Measurements from ENCODE around the gene HBG1. TPM values are rescaled to one million over a fixed set of nuclear protein-coding genes. Genes with fewer than 3 reads are reported as not detected.

HBG1 gene
- polyA plus RNA-seq, 3 donors: not detected

DNA sequence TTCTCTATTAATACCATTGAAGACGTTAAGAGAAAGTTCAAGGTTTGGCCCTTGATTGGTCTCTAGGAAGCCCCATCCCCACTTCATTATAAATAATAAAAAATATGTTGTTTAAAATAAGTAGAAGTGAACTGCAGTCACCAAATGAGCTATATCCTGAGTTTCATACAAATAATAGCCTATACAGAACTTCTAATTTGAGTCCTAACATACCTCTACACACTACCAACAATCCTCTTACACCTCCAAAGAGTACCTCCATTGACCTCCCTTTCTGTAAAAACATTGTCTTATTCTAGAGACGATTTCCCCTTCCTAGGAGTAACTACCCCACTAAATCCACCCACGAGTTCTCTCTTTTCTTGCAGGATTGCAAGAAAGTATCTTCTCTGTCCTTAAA is 8.2 kb downstream of the HBG1 start:
- Mint-ChIP-seq H3K4me1 (no peaks in the 10 kb centered on the region), H3K9me3 (peaks cover 0 to 2% (median 0%) of the 10 kb centered on the region in 7 donors), H3K36me3 (no peaks in the 10 kb centered on the region), H3K27me3 (ENCODE audit: low read depth in 3 of 3) (peaks cover 0 to 2% (median 0%) of the 10 kb centered on the region in 3 donors), H3K27ac (no peak overlapping the region), H3K4me3 (no peak overlapping the region)
- Histone ChIP-seq H4K20me1 (ENCODE audit: insufficient read depth, low read length) (no peaks in the 10 kb centered on the region), H3K9ac (ENCODE audit: insufficient read depth, low read length, poor library complexity, severe bottlenecking) (no peak overlapping the region), H3K27me3 (ENCODE audit: control insufficient read depth in 2 of 2, insufficient read depth in 2 of 2, low read length in 2 of 2) (no peaks in the 10 kb centered on the region), H3K4me3 (replicated peaks in 1 of 3; ENCODE audit: low read depth in 2 of 3, low read length in 3 of 3) (no peak overlapping the region), H3K4me1 (ENCODE audit: control insufficient read depth in 1 of 2, insufficient read depth in 2 of 2, low read length in 2 of 2) (no peaks in the 10 kb centered on the region), H3K36me3 (replicated peaks in 1 of 2; ENCODE audit: control insufficient read depth in 1 of 2, insufficient read depth in 2 of 2, low read length in 2 of 2) (no peaks in the 10 kb centered on the region), H3K4me2 (replicated peaks; ENCODE audit: extremely low read depth, low read length, poor library complexity, severe bottlenecking) (no peak overlapping the region), H2AFZ (ENCODE audit: insufficient read depth, low read depth, low read length, poor library complexity, severe bottlenecking) (no peak overlapping the region), H3K27ac (ENCODE audit: low read depth in 1 of 2, low read length in 2 of 2) (no peak overlapping the region), H3K9me3 (replicated peaks in 1 of 2; ENCODE audit: control insufficient read depth in 1 of 2, insufficient read depth in 1 of 2, low read length in 2 of 2) (no peaks in the 10 kb centered on the region), H3K79me2 (ENCODE audit: insufficient read depth, low read length) (no peaks in the 10 kb centered on the region)
- TF ChIP-seq, protein P1, sequence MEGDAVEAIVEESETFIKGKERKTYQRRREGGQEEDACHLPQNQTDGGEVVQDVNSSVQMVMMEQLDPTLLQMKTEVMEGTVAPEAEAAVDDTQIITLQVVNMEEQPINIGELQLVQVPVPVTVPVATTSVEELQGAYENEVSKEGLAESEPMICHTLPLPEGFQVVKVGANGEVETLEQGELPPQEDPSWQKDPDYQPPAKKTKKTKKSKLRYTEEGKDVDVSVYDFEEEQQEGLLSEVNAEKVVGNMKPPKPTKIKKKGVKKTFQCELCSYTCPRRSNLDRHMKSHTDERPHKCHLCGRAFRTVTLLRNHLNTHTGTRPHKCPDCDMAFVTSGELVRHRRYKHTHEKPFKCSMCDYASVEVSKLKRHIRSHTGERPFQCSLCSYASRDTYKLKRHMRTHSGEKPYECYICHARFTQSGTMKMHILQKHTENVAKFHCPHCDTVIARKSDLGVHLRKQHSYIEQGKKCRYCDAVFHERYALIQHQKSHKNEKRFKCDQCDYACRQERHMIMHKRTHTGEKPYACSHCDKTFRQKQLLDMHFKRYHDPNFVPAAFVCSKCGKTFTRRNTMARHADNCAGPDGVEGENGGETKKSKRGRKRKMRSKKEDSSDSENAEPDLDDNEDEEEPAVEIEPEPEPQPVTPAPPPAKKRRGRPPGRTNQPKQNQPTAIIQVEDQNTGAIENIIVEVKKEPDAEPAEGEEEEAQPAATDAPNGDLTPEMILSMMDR (IDR thresholded peaks at IDR 0.05): no peak
- intact Hi-C loops (cut with micrococcal nuclease): no loop called here
- DNase-seq: no peak
- WGBS (ENCODE audit: insufficient coverage): 40% methylated on average over 1 of the region's 3 CpGs

DNA sequence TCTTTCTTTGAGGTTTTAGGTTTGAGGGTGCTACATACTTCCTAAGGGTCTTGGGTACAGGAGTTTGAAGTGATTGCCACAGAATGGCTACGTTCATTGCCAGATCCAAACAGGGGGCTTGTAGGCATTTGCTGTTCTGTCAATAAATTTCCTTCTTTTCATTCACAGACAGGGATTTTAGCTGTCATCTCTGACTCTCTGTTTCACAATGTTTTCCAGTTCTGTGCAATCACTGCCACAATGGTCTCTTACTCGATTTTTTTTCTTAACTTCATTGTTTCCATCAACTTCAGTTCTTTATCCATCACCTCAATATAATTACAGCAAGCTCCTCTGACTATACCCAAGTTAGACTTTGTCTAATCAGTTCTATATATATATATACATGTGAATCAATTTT is 9.2 kb downstream of the HBG1 start:
- no peak overlapping the region for H3K4me2 ChIP-seq (replicated peaks; ENCODE audit: extremely low read depth, low read length, poor library complexity, severe bottlenecking)

More for the DNA sequence above, 9.2 kb downstream of the HBG1 start:
- Histone ChIP-seq H2AFZ (ENCODE audit: insufficient read depth, low read depth, low read length, poor library complexity, severe bottlenecking) (no peak overlapping the region), H3K9ac (ENCODE audit: insufficient read depth, low read length, poor library complexity, severe bottlenecking) (no peak overlapping the region), H3K79me2 (ENCODE audit: insufficient read depth, low read length) (no peaks in the 10 kb centered on the region), H3K4me1 (ENCODE audit: control insufficient read depth in 1 of 2, insufficient read depth in 2 of 2, low read length in 2 of 2) (no peaks in the 10 kb centered on the region), H3K36me3 (replicated peaks in 1 of 2; ENCODE audit: control insufficient read depth in 1 of 2, insufficient read depth in 2 of 2, low read length in 2 of 2) (no peaks in the 10 kb centered on the region), H3K27ac (ENCODE audit: low read depth in 1 of 2, low read length in 2 of 2) (no peak overlapping the region), H3K4me3 (replicated peaks in 1 of 3; ENCODE audit: low read depth in 2 of 3, low read length in 3 of 3) (no peak overlapping the region), H3K9me3 (replicated peaks in 1 of 2; ENCODE audit: control insufficient read depth in 1 of 2, insufficient read depth in 1 of 2, low read length in 2 of 2) (no peaks in the 10 kb centered on the region), H4K20me1 (ENCODE audit: insufficient read depth, low read length) (no peaks in the 10 kb centered on the region), H3K27me3 (ENCODE audit: control insufficient read depth in 2 of 2, insufficient read depth in 2 of 2, low read length in 2 of 2) (no peaks in the 10 kb centered on the region)
- H3K4me1 Mint-ChIP-seq: no peaks in the 10 kb centered on the region
- TF ChIP-seq, protein P1 (IDR thresholded peaks at IDR 0.05): no peak
- DNase-seq: no peak
- no peak overlapping the region for H3K4me3 Mint-ChIP-seq
- peaks cover 0 to 2% (median 0%) of the 10 kb centered on the region in 3 donors for H3K27me3 Mint-ChIP-seq (ENCODE audit: low read depth in 3 of 3)
- peaks cover 0 to 2% (median 0%) of the 10 kb centered on the region in 7 donors for H3K9me3 Mint-ChIP-seq
- no CpG with 5 or more reads among the region's 2 CpGs for WGBS (ENCODE audit: insufficient coverage)
- H3K36me3 Mint-ChIP-seq: no peaks in the 10 kb centered on the region
- intact Hi-C loops (cut with micrococcal nuclease): no loop called here
- H3K27ac Mint-ChIP-seq: no peak overlapping the region
